Pancreas (tissue), 10 donors: ENCODE data around the gene DLGAP1. TPM values are rescaled to one million over a fixed set of nuclear protein-coding genes. Genes with fewer than 3 reads are reported as not detected.
"Not testable (repeated sequence)": the region's sequence is repeated elsewhere in the genome, so short reads cannot be mapped to it uniquely, and the experiment has no call there.

Experiments used
- ATAC-seq, 4 donors: fragments of 200-7000 bp; cut with Tn5 transposase; one replicate each; pipeline versions ENCODE4 v1.8.0 to v1.9.1; 2020; ENCODE audit warnings: mild to moderate bottlenecking in 4 of 4, moderate library complexity in 4 of 4
- DNase-seq, 6 donors: peaks; one replicate each; pipeline ENCODE4 v3.0.0-alpha.2; 2020
- FAIRE-seq: peaks from 2 replicates; lab custom pipeline; 2012; peaks lifted over from hg19 to GRCh38; lab: Jason Lieb, UNC
- H3K27ac ChIP-seq, 4 donors: fragments of 200-600 bp; sonication (generic); 1 replicate in 3 of 4; 2 replicates in 1 of 4; pipeline versions ENCODE4 v1.5.0 to v1.8.0; 2020
- H3K27me3 ChIP-seq, 4 donors: fragments of 200-600 bp; one replicate each; pipeline ENCODE4 v1.8.0; 2021
- H3K36me3 ChIP-seq, 3 donors: fragments of 200-600 bp; sonication (generic) in 1 of 3; one replicate each; pipeline versions ENCODE4 v1.5.0 to v1.8.0; 2020 to 2021
- H3K4me1 ChIP-seq, 3 donors: fragments of 200-600 bp; one replicate each; pipeline ENCODE4 v1.8.0; 2021
- H3K4me3 ChIP-seq, 4 donors: fragments of 200-600 bp; sonication (generic) in 2 of 4; one replicate each; pipeline versions ENCODE4 v1.5.0 to v1.8.0; 2020 to 2021
- H3K9me3 ChIP-seq, 4 donors: fragments of 200-600 bp; one replicate each; pipeline ENCODE4 v1.8.0; 2021
- CTCF ChIP-seq, 4 donors: fragments of 200-600 bp; sonication (generic) in 3 of 4; IDR thresholded peaks; one replicate each; pipeline versions ENCODE4 v1.5.0 to v1.8.0; 2021; ENCODE audit warnings: antibody characterized with exemption in 4 of 4
- WGBS, 2 donors: extraction: QIAGEN DNeasy Blood & Tissue Kit; methylation state at CpG; one replicate each; pipeline ENCODE4 v1.1.7; 2013; 5-methylcytosine and 5-hydroxymethylcytosine counted together
- intact Hi-C, 3 donors: fragments of 100-400 bp; cut with DNase I; formaldehyde crosslinking; loops; one replicate each; pipeline versions ENCODE4 v1.11.1 to v1.14.2; 2022
- polyA plus RNA-seq, 2 donors: library from polyadenylated mRNA; stranded (reverse); fragments of 200-250 nt; gene quantifications; one replicate each; pipeline ENCODE4 v1.2.3, GENCODE V29; 2013
- total RNA-seq, 6 donors: library from RNA; stranded (reverse); fragmentation: NEBNext Ultra II Directional in 4 of 6; extraction: Animal tissue kit (Norgen Biotek cat#: 25700) in 4 of 6; gene quantifications; one replicate each; pipeline versions ENCODE4 v1.2.1 to v1.2.4, GENCODE V29; 2021 to 2023
- donor health status: healthy with polysubstance abuse.
- donor health status: DM: no; HTN: no; CAD: no; lungs with moderate emphysema.
- donor health status: DM: no; HTN: no; CAD: no.
- donor health status: control.
- donor health status: control.
- donor health status: Bipolar disorder and iron deficiency.
- donor health status: DM: yes; HTN: yes; CAD: no.
- donor health status: DM: no; HTN: no; CAD: no.
- donor health status: DM: no; HTN: no; CAD: no.
- donor health status: DM: yes; HTN: yes; CAD: no.

DLGAP1 gene
- total and polyA plus RNA-seq, 8 donors = 0.12 to 0.62 (median 0.30) TPM; not detected in 2

DNA sequence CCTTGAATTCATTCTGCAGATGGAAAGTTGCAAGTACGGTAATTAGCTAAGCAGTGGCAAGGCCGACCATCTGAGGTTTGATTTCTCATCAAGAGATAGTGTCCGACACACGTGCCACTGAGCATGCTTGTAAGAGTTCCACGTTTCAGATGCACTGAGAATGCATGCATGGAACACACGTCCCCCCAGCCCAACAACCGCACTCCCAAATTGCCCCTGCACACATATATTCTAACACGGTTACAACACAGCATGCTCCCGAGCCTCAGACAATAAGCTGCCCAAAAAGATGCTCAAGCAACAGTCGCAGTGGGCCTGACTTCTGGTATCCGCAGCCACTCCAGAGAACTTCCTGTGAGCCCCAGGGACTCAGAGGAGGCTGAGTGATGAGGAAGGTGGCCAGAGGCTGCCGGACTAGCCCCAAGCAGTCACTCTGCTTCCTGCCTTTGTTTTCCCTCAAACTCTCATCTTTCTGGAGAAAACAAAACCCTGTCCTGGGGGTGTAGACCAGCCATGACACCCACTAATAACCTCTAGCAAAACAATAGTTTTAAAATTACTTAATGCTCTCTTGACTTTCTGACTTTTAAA, 801.2 kb downstream of the DLGAP1 start:
- TF ChIP-seq CTCF (IDR thresholded peaks at IDR 0.05) = no peak
- Histone ChIP-seq H3K27ac (no peak overlapping the region), H3K4me3 (no peak overlapping the region), H3K36me3 (no peaks in the 10 kb centered on the region), H3K9me3 (no peaks in the 10 kb centered on the region), H3K27me3 (no peaks in the 10 kb centered on the region), H3K4me1 (no peaks in the 10 kb centered on the region)
- ATAC-seq (no peak), FAIRE-seq (no peak), DNase-seq (no peak)
- intact Hi-C loops = no loop called here
- WGBS, 2 donors = 89 to 91% methylated on average over 12 of the region's 12 CpGs

DNA sequence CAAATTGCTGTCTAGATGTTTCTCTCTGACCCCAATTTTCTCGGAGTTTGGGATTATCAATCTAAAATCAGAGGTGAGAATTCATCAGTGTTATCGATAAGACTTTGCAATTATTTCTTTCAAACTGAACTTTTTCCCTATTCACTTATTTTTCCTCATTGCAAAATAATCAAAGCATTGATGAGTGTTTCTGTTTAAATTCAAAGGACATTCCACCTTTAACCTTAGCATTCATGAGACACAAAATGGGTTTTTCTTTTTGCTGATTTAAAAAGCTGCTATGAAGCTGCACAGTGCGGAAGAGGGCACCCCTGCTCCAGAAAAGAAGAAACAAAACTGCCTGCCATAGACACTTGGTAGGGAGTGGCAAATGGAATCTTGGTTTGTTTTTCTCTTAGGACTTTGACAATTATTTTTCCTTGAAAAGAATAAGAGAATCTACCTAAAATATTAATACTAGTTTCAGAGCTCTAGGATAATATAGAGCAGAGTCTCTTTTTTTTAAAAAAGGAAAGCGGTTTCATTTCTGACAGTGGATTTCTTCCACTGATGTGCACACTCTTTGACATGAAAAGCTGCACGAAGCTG, 801.8 kb downstream of the DLGAP1 start:
- Histone ChIP-seq H3K4me1 (no peaks in the 10 kb centered on the region), H3K36me3 (no peaks in the 10 kb centered on the region), H3K4me3 (no peak overlapping the region), H3K9me3 (no peaks in the 10 kb centered on the region), H3K27me3 (no peaks in the 10 kb centered on the region), H3K27ac (no peak overlapping the region)
- FAIRE-seq = no peak
- no peak for DNase-seq
- TF ChIP-seq CTCF (IDR thresholded peaks at IDR 0.05) = no peak
- 86 to 89% methylated on average over 5 of the region's 5 CpGs for WGBS, 2 donors
- intact Hi-C loops = no loop called here
- ATAC-seq = no peak

GRCh38 chr18:3652380-3653262, 802.5 kb downstream of the DLGAP1 start:
- no peak overlapping the region for H3K27ac ChIP-seq
- TF ChIP-seq CTCF (IDR thresholded peaks at IDR 0.05) = no peak
- peak; percentile 46 to 77 (median 68) for ATAC-seq
- intact Hi-C loops = no loop called here
- H3K36me3 ChIP-seq = no peaks in the 10 kb centered on the region
- H3K27me3 ChIP-seq = no peaks in the 10 kb centered on the region
- no peaks in the 10 kb centered on the region for H3K4me1 ChIP-seq
- 81 to 83% methylated on average over 13 of the region's 13 CpGs for WGBS, 2 donors
- no peaks in the 10 kb centered on the region for H3K9me3 ChIP-seq
- no peak overlapping the region for H3K4me3 ChIP-seq
- peak in 2 of 6 donors; percentile 46 to 56 for DNase-seq
- FAIRE-seq = no peak

- no peaks in the 10 kb centered on the region for H3K27me3 ChIP-seq
- no peaks in the 10 kb centered on the region for H3K9me3 ChIP-seq
- H3K27ac ChIP-seq = no peak overlapping the region
- TF ChIP-seq CTCF (IDR thresholded peaks at IDR 0.05) = no peak
- ATAC-seq (no peak), FAIRE-seq (no peak), DNase-seq (no peak)
- intact Hi-C loops = no loop called here
- no peaks in the 10 kb centered on the region for H3K4me1 ChIP-seq
- H3K4me3 ChIP-seq = no peak overlapping the region
- H3K36me3 ChIP-seq = no peaks in the 10 kb centered on the region
- 82 to 84% methylated on average over 9 of the region's 9 CpGs for WGBS, 2 donors
Measured at GRCh38 chr18:3651266-3651665, 803.8 kb downstream of the DLGAP1 start.

GRCh38 chr18:3650521-3651042, 804.5 kb downstream of the DLGAP1 start:
- ATAC-seq, H3K4me1 ChIP-seq, intact Hi-C loops, H3K4me3 ChIP-seq, H3K27me3 ChIP-seq, DNase-seq, H3K9me3 ChIP-seq, H3K36me3 ChIP-seq, FAIRE-seq, H3K27ac ChIP-seq: not testable (repeated sequence)
- WGBS, 2 donors = 77 to 78% methylated on average over 9 of the region's 9 CpGs
